Fibroblast of lung (primary cell): ENCODE data around the gene ASCC3. TPM values are rescaled to one million over a fixed set of nuclear protein-coding genes. Genes with fewer than 3 reads are reported as not detected.

Experiments used
- DNase-seq, 2 donors: peaks; one replicate each; pipeline versions ENCODE4 v3.0.0 to v3.0.0-alpha.2; 2010; ENCODE audit warnings: low read depth in 2 of 2
- H2AFZ ChIP-seq: 2 replicates; pipeline ENCODE4 v1.5.1; 2012; ENCODE audit warnings: low read length, control low read depth, inconsistent platforms
- H3K27ac ChIP-seq: 2 replicates; pipeline ENCODE4 v1.5.1; 2011; ENCODE audit warnings: low read length, control low read depth; ENCODE audit not compliant: insufficient read depth
- H3K27me3 ChIP-seq: 2 replicates; pipeline ENCODE4 v1.5.1; 2011; ENCODE audit warnings: mild to moderate bottlenecking, low read length; ENCODE audit not compliant: control insufficient read depth, insufficient read depth
- H3K36me3 ChIP-seq: 2 replicates; pipeline ENCODE4 v1.5.1; 2011; ENCODE audit warnings: low read length; ENCODE audit not compliant: control insufficient read depth, insufficient read depth
- H3K4me1 ChIP-seq: 2 replicates; pipeline ENCODE4 v1.5.1; 2011; ENCODE audit warnings: low read length; ENCODE audit not compliant: control insufficient read depth, insufficient read depth; ENCODE audit errors: extremely low read depth
- H3K4me2 ChIP-seq: 2 replicates; pipeline ENCODE4 v1.5.1; 2011; ENCODE audit warnings: low read length, control low read depth; ENCODE audit not compliant: insufficient read depth; ENCODE audit errors: extremely low read depth
- H3K4me3 ChIP-seq, 4 experiments: fragments of 200-600 bp in 1 of 4; sonication (generic) in 1 of 4; replicated peaks in 1 of 4; 2 replicates each; pipeline ENCODE4 v1.5.1; 2011 to 2016; ENCODE audit warnings: low read length in 4 of 4, low read depth in 3 of 4, mild to moderate bottlenecking in 3 of 4, control low read depth in 2 of 4, inconsistent platforms in 1 of 4, mixed read lengths in 1 of 4; ENCODE audit not compliant: insufficient read depth in 1 of 4; ENCODE audit errors: control extremely low read depth in 1 of 4
- H3K79me2 ChIP-seq: 2 replicates; pipeline ENCODE4 v1.5.1; 2012; ENCODE audit warnings: mild to moderate bottlenecking, low read length, inconsistent platforms; ENCODE audit not compliant: control insufficient read depth, insufficient read depth
- H3K9ac ChIP-seq: 2 replicates; pipeline ENCODE4 v1.5.1; 2011; ENCODE audit warnings: mild to moderate bottlenecking, low read length, control low read depth; ENCODE audit not compliant: insufficient read depth
- H3K9me3 ChIP-seq: 2 replicates; pipeline ENCODE4 v1.5.1; 2012; ENCODE audit warnings: low read depth, low read length; ENCODE audit not compliant: control insufficient read depth, insufficient read depth
- H4K20me1 ChIP-seq: 2 replicates; pipeline ENCODE4 v1.5.1; 2011; ENCODE audit warnings: low read length; ENCODE audit not compliant: control insufficient read depth, insufficient read depth; ENCODE audit errors: extremely low read depth
- CTCF ChIP-seq, 2 donors: IDR thresholded peaks in 1 of 2; conservative IDR thresholded peaks in 1 of 2; 1 replicate in 1 of 2; 2 replicates in 1 of 2; pipeline ENCODE4 v1.5.1; 2011 to 2012; ENCODE audit warnings: low read length in 2 of 2, control low read depth in 1 of 2, inconsistent platforms in 1 of 2, low read depth in 1 of 2, mild to moderate bottlenecking in 1 of 2
- EZH2 ChIP-seq: IDR thresholded peaks from 2 replicates; pipeline ENCODE4 v1.5.1; 2012; ENCODE audit warnings: low read length, control low read depth, mild to moderate bottlenecking; ENCODE audit errors: missing control alignments
- polyA plus RNA-seq, 2 donors: library from polyadenylated mRNA; depleted of rRNA in 1 of 2; stranded (reverse) in 1 of 2; unstranded in 1 of 2; fragments of >200 nt; gene quantifications; 2 replicates each; pipeline ENCODE4 v1.2.1, GENCODE V29; 2011 to 2012; ENCODE audit warnings: missing spikeins in 1 of 2
- total RNA-seq: library from RNA; depleted of rRNA; stranded (reverse); fragments of >200 nt; gene quantifications from 2 replicates; pipeline ENCODE4 v1.2.1, GENCODE V29; 2014

ASCC3 gene
- total and polyA plus RNA-seq, 2 donors (not counting 1 experiment from before 2014, with no cell fraction given), result 36.2 to 75.3 TPM

GRCh38 chr6:100809346-100809745 lies 71.8 kb downstream of the ASCC3 start:
- Histone ChIP-seq H3K27me3 (no peaks in the 10 kb centered on the region), H3K36me3 (no peaks in the 10 kb centered on the region), H3K27ac (no peak overlapping the region), H3K4me1 (no peaks in the 10 kb centered on the region), H3K9ac (no peak overlapping the region), H3K4me3 (no peak overlapping the region), H3K79me2 (peaks cover 7% of the 10 kb centered on the region), H2AFZ (no peak overlapping the region), H4K20me1 (no peaks in the 10 kb centered on the region), H3K9me3 (no peaks in the 10 kb centered on the region), H3K4me2 (no peak overlapping the region)
- TF ChIP-seq CTCF (conservative IDR thresholded peaks at IDR 0.05 in 1 of 2, IDR thresholded peaks at IDR 0.05 in 1 of 2; ENCODE audit: low read depth in 1 of 2, low read length in 2 of 2) (no peak), EZH2 (no peak)
- peak; percentile 3 to 9 for DNase-seq

DNA sequence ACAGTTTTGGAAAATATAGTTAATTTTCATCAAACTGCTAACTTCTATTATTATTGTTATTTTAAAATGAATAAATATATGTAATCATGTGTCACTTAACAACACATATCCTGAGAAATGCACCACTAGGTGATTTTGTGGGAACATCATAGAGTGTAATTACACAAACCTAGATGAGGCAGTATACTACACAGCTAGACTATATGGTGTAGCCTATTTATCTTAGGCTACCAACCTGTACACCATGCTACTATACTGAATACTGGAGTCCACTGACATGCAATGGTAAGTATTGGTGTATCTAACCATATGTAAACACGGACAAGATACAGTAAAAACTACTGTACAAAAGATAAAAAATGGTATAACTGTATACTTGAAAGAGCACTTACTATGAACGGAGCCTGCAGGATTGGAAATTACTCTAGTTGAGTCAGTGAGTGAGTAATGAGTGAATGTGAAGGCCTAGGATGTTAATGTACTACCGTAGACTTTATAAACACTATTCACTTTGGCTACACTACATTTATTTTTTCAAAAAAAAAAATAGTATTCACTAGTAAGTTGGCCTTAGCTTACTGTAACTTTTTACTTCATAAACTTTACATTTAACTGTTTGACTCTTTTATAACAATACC lies 72.4 kb downstream of the ASCC3 start:
- Histone ChIP-seq H3K27ac (no peak overlapping the region), H3K79me2 (peaks cover 7% of the 10 kb centered on the region), H4K20me1 (no peaks in the 10 kb centered on the region), H2AFZ (no peak overlapping the region), H3K9ac (no peak overlapping the region), H3K4me1 (no peaks in the 10 kb centered on the region), H3K27me3 (no peaks in the 10 kb centered on the region), H3K36me3 (no peaks in the 10 kb centered on the region), H3K4me2 (no peak overlapping the region), H3K4me3 (no peak overlapping the region), H3K9me3 (no peaks in the 10 kb centered on the region)
- TF ChIP-seq CTCF (conservative IDR thresholded peaks at IDR 0.05 in 1 of 2, IDR thresholded peaks at IDR 0.05 in 1 of 2; ENCODE audit: low read depth in 1 of 2, low read length in 2 of 2) (no peak), EZH2 (no peak)
- DNase-seq, result peak; percentile 43 to 68

- Histone ChIP-seq H4K20me1 (no peaks in the 10 kb centered on the region), H3K79me2 (peaks cover 7% of the 10 kb centered on the region), H2AFZ (no peak overlapping the region), H3K9ac (no peak overlapping the region), H3K27me3 (no peaks in the 10 kb centered on the region), H3K4me1 (no peaks in the 10 kb centered on the region), H3K36me3 (no peaks in the 10 kb centered on the region), H3K9me3 (no peaks in the 10 kb centered on the region), H3K4me3 (no peak overlapping the region), H3K27ac (no peak overlapping the region), H3K4me2 (no peak overlapping the region)
- peak in 1 of 2 donors; percentile 3 for DNase-seq
- TF ChIP-seq CTCF (conservative IDR thresholded peaks at IDR 0.05 in 1 of 2, IDR thresholded peaks at IDR 0.05 in 1 of 2; ENCODE audit: low read depth in 1 of 2, low read length in 2 of 2), result no peak
- TF ChIP-seq EZH2, result no peak
These were observed 74.8 kb downstream of the ASCC3 start for GRCh38 chr6:100806296-100806695.
